LNCaP clone FGC (cell line): Measurements from ENCODE around the gene INKA2.

ENCODE experiments used
- DNase-seq: peaks from one replicate; pipeline ENCODE4 v3.0.0-alpha.2; 2011; ENCODE audit warnings: low read depth
- H3K4me3 ChIP-seq: 2 replicates; pipeline ENCODE4 v1.5.1; 2011; ENCODE audit warnings: mild to moderate bottlenecking, low read depth, low read length, control low read depth
- CTCF ChIP-seq: IDR thresholded peaks from 2 replicates; pipeline ENCODE4 v1.5.1; 2012; ENCODE audit warnings: mild to moderate bottlenecking; ENCODE audit not compliant: control insufficient read depth, insufficient read depth; ENCODE audit errors: extremely low read depth

Gene INKA2

DNA sequence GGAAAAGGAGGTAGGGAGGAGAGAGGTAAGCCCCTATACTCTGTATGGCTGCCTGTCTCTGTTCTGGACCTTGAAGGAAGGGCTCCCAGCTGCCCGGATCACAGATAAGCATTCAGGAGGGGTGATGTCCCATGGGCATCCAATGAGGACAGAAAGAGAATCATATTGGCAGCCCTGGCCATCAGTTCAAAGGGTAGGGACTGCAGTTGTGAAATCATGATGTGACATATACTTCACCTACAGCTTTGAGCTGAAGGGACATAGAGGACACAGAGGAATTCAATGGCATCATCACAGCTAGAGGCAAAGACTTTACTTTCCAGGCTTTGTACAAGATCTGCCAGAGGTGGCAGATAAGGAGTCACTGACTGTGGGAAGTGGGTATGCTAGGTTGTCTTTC lies 38.1 kb upstream of the INKA2 start:
- DNase-seq = no peak
- no peak overlapping the region for H3K4me3 ChIP-seq
- TF ChIP-seq CTCF = no peak

- no peak overlapping the region for H3K4me3 ChIP-seq
- TF ChIP-seq CTCF = no peak
- no peak for DNase-seq
Measured at GRCh38 chr1:111776861-111777260, 37.7 kb upstream of the INKA2 start.

- no peak overlapping the region for H3K4me3 ChIP-seq
- no peak for DNase-seq
- no peak for TF ChIP-seq CTCF
Measured at GRCh38 chr1:111776391-111776790, 37.2 kb upstream of the INKA2 start.

GRCh38 chr1:111775966-111776365 lies 36.8 kb upstream of the INKA2 start:
- no peak for TF ChIP-seq CTCF
- H3K4me3 ChIP-seq = no peak overlapping the region
- no peak for DNase-seq

- DNase-seq = no peak
- no peak for TF ChIP-seq CTCF
Measured at GRCh38 chr1:111770916-111771315, 31.7 kb upstream of the INKA2 start.

DNA sequence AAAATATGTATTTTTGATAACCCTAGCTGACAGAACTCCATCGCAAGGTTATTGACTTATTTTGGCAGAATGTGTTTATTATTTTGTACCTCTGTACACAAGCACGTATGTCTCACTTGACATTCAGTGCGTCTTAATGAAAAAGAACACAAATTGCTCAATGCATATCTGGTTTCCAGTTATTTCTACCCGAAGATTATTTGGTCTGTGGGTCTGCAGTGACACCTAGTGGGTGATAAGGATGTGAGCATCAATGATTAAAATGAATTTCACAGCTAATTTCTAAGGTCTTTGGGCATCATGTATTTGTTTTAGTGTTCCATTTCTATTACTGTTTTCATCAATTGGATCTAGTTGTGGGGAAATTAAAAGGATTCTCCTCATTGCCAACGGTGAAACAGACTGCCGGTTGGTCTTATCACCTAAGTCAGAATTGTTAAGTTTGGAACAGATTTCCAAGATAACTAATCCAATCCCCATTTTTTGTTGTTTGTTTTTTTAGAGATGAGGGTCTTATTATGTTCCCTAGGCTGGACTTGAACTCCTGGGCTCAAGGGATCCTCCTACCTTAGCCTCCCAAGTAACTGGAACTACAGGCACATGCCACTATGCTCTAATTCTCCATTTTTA lies 30.4 kb upstream of the INKA2 start:
- peak; percentile 88 for TF ChIP-seq CTCF
- peak; percentile 37 for DNase-seq
- H3K4me3 ChIP-seq = no peak overlapping the region

More at GRCh38 chr1:111770916-111771315, 31.7 kb upstream of the INKA2 start:
- no peak overlapping the region for H3K4me3 ChIP-seq

DNA sequence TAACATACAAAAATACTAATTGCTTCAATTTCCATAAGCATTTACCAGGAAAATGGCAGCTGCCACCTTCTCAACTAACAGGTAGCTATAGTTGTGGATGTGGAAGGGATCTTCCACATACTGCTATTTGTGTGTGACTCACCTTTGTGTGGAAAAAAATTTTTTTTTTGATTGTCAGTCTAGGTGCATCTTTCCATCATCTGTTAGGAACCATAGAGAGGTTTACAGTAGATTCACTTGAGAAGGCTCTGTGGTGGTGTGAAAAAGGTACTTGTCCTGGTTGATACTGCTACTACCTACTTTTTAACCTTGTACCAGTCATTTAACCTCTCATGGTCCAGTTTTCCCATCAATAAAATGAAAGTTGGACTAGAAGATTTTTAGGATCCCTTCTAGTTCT lies 29.4 kb upstream of the INKA2 start:
- TF ChIP-seq CTCF = no peak
- H3K4me3 ChIP-seq = no peak overlapping the region
- DNase-seq = no peak
